Fibroblast of the aortic adventitia (primary cell): ENCODE results near the gene CEP68. TPM values are rescaled to one million over a fixed set of nuclear protein-coding genes. Genes with fewer than 3 reads are reported as not detected.

Experiments
- DNase-seq: peaks from one replicate; pipeline ENCODE4 v3.0.0-alpha.2; 2010; ENCODE audit warnings: low read depth
- H3K4me3 ChIP-seq: 2 replicates; pipeline ENCODE4 v1.5.1; 2011; ENCODE audit warnings: low read depth, mild to moderate bottlenecking, control low read depth, low read length, moderate library complexity
- total RNA-seq: library from RNA; depleted of rRNA; stranded (reverse); fragments of >200 nt; gene quantifications from 2 replicates; pipeline ENCODE4 v1.2.3, GENCODE V29; 2012; ENCODE audit warnings: low replicate concordance
- TF ChIP-seq, protein P1 (sequence below): IDR thresholded peaks from 2 replicates; pipeline ENCODE4 v1.5.1; 2011; ENCODE audit warnings: mild to moderate bottlenecking, low read length, control low read depth, inconsistent platforms; ENCODE audit not compliant: insufficient read depth

CEP68 gene
- total RNA-seq, 1 donor: 12.3 TPM

DNA sequence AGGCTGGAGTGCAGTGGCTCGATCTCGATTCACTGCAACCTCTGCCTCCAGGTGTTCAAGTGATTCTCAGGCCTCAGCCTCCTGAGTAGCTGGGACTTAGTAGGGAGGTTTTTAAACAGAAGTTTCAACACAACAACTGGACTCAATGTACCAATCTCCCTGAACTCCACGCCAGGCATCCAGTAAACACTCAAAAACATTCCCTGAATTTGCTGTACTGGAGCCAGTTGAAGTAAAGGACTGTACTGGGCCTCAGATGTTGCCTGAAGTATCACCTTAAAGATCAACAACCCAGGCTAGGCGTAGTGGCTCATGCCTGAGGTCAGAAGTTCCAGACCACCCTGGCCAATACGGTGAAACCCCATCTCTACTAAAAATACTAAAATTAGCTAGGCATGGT lies 51.3 kb downstream of the CEP68 start:
- TF ChIP-seq, protein P1, sequence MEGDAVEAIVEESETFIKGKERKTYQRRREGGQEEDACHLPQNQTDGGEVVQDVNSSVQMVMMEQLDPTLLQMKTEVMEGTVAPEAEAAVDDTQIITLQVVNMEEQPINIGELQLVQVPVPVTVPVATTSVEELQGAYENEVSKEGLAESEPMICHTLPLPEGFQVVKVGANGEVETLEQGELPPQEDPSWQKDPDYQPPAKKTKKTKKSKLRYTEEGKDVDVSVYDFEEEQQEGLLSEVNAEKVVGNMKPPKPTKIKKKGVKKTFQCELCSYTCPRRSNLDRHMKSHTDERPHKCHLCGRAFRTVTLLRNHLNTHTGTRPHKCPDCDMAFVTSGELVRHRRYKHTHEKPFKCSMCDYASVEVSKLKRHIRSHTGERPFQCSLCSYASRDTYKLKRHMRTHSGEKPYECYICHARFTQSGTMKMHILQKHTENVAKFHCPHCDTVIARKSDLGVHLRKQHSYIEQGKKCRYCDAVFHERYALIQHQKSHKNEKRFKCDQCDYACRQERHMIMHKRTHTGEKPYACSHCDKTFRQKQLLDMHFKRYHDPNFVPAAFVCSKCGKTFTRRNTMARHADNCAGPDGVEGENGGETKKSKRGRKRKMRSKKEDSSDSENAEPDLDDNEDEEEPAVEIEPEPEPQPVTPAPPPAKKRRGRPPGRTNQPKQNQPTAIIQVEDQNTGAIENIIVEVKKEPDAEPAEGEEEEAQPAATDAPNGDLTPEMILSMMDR: no peak
- H3K4me3 ChIP-seq: no peak overlapping the region
- no peak for DNase-seq

DNA sequence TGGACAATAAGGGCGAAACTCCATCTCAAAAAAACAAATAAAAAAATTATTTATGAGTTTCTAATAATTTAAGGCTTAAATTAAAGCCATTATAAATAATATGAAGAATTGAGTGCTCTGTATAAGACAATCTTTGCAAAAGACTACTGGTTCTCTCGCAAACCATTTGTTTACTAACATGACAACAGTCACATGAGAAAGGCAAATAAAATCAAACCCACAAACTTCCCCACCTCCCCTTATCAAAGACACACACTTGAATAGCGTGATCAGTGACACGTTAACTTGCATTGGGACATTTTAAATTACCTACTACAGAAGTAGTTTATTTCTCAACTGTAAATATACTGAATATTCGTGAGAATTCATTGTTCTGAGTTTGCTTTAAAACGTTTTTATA lies 52.6 kb downstream of the CEP68 start:
- H3K4me3 ChIP-seq: no peak overlapping the region
- TF ChIP-seq, protein P1: no peak
- no peak for DNase-seq

DNA sequence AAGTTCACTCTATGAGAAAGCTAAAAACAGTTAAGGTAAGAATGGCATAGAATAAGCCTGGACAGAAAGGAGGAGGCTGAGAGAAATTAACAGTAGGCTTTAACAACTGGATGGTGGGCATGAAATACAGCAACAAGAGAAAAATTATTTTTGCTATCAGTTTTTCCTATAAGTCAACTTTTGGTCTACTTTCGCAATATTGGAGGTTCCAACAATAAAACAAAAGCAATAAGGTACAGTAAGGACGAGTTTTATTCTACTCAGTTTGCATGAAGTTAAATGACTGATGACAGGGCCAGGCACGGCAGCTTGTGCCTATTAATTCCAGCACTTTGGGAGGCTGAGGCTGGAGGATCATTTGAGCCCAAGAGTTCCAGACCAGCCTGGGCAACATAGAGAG lies 56.4 kb downstream of the CEP68 start:
- no peak for DNase-seq
- H3K4me3 ChIP-seq: no peak overlapping the region

DNA sequence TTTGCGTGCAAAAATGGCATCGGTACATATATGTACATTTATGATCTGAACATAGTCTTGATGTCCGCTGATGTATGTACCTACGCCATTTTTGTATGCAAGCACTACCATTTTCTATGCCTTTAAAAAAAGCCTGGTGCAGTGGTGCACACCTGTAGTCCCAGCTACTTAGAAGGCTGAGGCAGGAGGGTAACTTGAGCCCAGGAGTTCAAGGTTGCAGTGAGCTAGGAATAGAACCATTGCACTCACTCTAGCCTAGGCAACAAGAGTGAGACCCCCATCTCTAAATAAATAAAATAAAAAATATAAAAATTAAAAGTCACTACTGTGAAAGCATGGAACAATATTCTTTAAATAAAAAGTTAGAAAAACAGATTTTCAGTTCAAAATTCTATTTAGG lies 57.0 kb downstream of the CEP68 start:
- DNase-seq: no peak
- TF ChIP-seq, protein P1: no peak
- H3K4me3 ChIP-seq: no peak overlapping the region

More for the DNA sequence above, 56.4 kb downstream of the CEP68 start:
- TF ChIP-seq, protein P1: no peak

DNA sequence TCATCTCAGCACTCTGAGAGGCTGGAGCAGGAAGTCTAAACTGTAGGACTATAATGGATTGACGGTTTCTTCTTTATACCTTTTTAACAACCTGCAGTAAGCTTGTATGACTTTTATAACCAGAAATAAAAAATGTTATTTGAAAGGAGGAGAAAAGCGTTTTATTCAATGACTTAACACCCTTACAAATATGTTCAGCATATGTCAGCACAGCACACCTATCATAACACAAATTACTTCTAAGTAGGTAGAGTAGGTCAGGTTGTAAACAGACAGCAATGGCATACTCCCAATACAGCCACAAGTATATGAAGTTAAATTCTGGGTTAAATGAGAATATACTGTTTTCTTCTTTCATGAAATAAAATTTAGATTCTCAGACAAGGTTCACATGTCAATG lies 57.6 kb downstream of the CEP68 start:
- H3K4me3 ChIP-seq: no peak overlapping the region
- TF ChIP-seq, protein P1: no peak
- no peak for DNase-seq

DNA sequence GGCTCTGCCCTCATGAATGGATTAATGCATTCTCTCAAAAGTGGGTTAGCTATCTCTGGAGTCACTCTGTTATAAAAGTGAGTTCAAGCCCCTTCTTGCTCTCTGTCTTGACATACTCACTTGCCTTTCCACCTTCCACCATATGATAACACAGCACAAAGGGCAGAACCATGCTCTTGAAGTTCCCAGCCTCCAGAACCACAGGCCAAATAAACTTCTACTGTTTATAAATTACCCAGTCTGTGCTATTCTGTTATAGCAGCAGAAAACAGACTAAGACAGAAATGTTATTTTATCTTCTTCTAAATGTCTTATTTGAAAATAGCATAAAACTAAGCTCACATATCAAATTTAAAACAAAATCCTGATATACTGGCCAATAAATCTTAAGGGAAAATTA lies 58.7 kb downstream of the CEP68 start:
- no peak for DNase-seq

DNA sequence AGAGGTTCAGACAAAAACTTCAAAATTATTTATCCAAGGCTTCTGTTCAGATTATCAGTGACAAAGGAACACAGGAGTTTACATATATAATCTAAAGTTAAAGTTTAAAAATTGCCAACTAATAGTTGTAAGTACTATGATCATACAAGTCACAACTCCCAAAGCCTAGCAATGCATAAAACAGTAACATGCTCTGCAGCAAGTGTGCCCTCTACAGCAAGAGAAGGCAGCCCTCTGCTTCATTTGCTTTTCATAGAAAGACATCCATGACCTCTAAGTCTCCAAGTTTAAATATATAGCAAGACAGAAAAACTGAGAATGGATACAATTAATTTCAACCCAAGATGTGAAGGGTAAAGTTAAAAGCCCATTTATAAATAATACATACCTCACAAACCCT lies 60.4 kb downstream of the CEP68 start:
- DNase-seq: no peak
- TF ChIP-seq, protein P1: no peak
- H3K4me3 ChIP-seq: no peak overlapping the region

More for the DNA sequence above, 58.7 kb downstream of the CEP68 start:
- TF ChIP-seq, protein P1: no peak
- no peak overlapping the region for H3K4me3 ChIP-seq
